Activated naive CD8-positive, alpha-beta T cell treated with anti-CD3 and anti-CD28 coated beads, Interleukin-2, amount 50 U/mL, for 24 hours (primary cell): ENCODE results near the gene CAMKK2.
"Not testable (repeated sequence)": the region's sequence is repeated elsewhere in the genome, so short reads cannot be mapped to it uniquely, and the experiment has no call there.

ENCODE experiments used
- ATAC-seq: fragments of 150-1000 bp; cut with Tn5 transposase; one replicate; pipeline ENCODE4 v1.10.0; 2021
- DNase-seq: peaks from one replicate; pipeline ENCODE4 v3.0.0; 2021
- H3K27ac Mint-ChIP-seq: one replicate; pipeline ENCODE4 v1.8.0; 2021; ENCODE audit warnings: mild to moderate bottlenecking, mixed read lengths
- H3K27me3 Mint-ChIP-seq: one replicate; pipeline ENCODE4 v1.8.0; 2021; ENCODE audit warnings: mixed read lengths
- H3K36me3 Mint-ChIP-seq: one replicate; pipeline ENCODE4 v1.8.0; 2021; ENCODE audit warnings: low read depth, mixed read lengths
- H3K4me1 Mint-ChIP-seq: one replicate; pipeline ENCODE4 v1.8.0; 2021; ENCODE audit warnings: mixed read lengths
- H3K4me3 Mint-ChIP-seq: one replicate; pipeline ENCODE4 v1.8.0; 2021; ENCODE audit warnings: mild to moderate bottlenecking, moderate library complexity, mixed read lengths
- H3K9me3 Mint-ChIP-seq: one replicate; pipeline ENCODE4 v1.8.0; 2021; ENCODE audit warnings: mixed read lengths

The CAMKK2 gene

DNA sequence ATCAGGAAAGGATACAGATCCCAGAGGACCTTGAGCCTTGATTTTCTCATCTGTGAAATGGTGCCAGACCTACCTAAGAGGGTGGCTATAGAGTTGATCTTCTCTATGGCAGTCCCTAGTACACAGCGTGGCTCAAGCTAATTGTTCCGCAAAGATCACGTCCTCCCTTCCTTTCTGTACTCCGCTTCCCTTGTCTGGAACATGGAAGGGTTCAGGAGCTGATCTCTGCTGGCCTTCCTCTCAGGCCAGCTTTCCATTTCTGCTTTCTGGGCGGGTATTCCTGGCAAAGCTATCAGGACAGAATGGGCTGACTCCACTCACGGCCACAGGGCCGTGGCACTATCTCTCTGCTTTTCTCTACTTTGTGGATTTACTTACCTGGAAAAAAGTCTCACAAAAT, 6.5 kb downstream of the CAMKK2 start:
- H3K36me3 Mint-ChIP-seq: peaks cover 16% of the 10 kb centered on the region
- no peak overlapping the region for H3K27ac Mint-ChIP-seq
- peaks cover 16% of the 10 kb centered on the region for H3K4me1 Mint-ChIP-seq

DNA sequence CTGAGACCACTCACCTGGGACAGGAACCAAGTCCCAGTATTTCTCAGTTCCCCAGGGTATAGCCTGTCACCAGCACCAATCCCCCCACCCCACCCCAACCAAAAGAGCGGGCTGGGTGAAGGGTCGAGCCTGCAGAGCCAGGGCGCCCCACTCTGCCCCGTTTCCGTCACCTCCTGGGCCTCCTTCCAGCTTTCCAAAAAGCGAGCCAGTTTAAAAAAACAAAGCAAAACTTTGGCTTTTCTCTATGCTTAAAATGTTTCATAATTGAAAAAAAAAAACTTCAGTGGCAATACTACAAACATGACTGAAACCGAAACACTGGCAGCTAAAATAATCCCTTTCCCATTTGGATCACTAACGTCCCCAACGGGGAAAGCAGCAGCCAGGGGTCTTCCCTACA, 7.5 kb downstream of the CAMKK2 start:
- H3K36me3 Mint-ChIP-seq: peaks cover 17% of the 10 kb centered on the region
- H3K27me3 Mint-ChIP-seq: no peaks in the 10 kb centered on the region
- H3K27ac Mint-ChIP-seq: no peak overlapping the region
- ATAC-seq (no peak), DNase-seq (no peak)
- no peak overlapping the region for H3K4me3 Mint-ChIP-seq
- H3K4me1 Mint-ChIP-seq: peaks cover 9% of the 10 kb centered on the region
- no peaks in the 10 kb centered on the region for H3K9me3 Mint-ChIP-seq

More for the DNA sequence above, 6.5 kb downstream of the CAMKK2 start:
- H3K9me3 Mint-ChIP-seq: no peaks in the 10 kb centered on the region
- H3K4me3 Mint-ChIP-seq: no peak overlapping the region
- DNase-seq: no peak
- ATAC-seq: no peak
- H3K27me3 Mint-ChIP-seq: no peaks in the 10 kb centered on the region

DNA sequence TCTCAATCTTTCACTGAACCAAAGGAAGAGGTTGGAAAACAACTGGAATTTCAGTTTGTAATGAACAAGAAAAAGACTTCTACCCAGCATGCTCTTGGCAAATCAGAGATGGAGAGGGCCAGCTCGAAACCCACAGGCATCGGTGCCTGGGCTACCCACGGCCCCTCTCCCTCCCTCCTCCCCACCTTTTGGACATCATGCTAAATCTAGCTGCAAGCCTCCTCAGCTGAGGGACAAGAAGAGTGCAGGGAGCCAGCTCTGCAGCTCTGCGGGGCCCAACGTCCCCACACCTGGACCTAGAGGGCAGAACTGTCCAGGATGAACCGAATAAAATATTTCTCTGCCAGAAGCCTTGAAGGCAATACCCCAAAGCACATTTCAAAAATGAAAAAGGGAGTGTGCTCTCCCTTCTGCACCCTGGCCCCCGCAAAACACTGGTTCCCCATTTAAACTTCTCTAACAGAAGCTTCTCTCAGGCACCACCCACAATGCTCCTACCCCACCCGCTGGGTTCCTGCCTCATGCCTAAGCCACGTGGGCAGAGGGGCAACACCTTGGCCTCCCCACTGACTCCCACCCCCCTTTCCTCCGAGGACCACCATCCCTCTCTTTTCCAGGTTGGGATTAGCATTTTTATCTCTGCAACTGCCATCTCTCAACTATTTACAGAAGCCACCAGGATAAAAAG, 8.2 kb downstream of the CAMKK2 start:
- Mint-ChIP-seq H3K4me1 (peaks cover 9% of the 10 kb centered on the region), H3K4me3 (no peak overlapping the region), H3K27ac (no peak overlapping the region), H3K27me3 (no peaks in the 10 kb centered on the region), H3K36me3 (peaks cover 19% of the 10 kb centered on the region), H3K9me3 (no peaks in the 10 kb centered on the region)
- no peak for DNase-seq
- ATAC-seq: no peak

DNA sequence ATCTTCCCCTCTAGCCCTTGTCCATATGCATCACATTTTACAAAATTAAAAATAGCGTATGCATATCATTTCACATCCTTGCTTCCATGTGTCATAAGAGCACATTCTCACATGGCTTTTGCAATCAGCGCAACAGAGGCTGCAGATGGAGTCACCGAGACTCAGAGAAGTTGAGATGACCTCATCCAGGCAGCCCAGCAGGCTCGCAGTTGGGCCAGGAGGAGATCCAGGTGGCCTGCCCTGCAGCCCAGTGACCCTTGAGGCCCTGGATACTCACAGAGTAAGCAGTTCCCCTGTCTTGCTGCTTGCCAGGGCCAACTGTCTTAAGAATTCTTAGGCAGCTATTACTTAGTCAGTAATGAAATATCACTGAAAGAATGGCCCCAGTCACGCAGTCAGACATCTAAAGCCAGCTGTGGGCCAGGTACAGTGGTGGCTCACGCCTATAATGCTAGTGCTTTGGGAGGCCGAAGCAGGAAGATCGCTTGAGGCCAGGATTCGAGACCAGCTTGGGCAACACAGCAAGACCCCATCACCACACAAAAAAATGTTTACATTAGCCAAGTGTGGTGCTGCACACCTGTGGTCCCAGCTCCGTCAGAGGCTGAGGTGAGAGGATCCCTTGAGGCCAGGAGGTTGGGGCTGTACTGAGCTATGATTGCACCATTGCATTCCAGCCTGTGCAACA, 9.1 kb downstream of the CAMKK2 start:
- no peak for ATAC-seq
- H3K9me3 Mint-ChIP-seq: no peaks in the 10 kb centered on the region
- no peaks in the 10 kb centered on the region for H3K27me3 Mint-ChIP-seq
- no peak overlapping the region for H3K4me3 Mint-ChIP-seq
- H3K36me3 Mint-ChIP-seq: peaks cover 16% of the 10 kb centered on the region
- DNase-seq: no peak
- H3K4me1 Mint-ChIP-seq: peaks cover 8% of the 10 kb centered on the region
- no peak overlapping the region for H3K27ac Mint-ChIP-seq

DNA sequence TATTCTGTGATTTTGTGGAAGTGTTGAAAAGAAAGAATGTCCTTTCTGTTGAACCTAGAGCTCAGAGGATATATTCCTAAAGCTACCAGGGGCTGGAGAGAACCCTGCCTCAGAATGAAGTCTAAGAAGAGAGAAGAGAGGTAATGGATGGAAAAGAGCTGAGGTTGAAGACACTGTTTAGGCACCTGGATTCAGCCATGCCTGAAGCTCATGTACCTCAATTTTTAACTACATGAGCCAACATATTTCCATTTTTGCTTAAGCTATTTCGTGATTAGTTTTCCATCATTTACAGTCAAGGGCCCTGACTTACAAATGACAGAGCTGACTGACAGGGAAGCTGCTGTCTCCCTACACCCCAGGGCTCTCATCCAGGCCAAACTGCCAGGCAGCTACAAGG, 10.7 kb downstream of the CAMKK2 start:
- H3K36me3 Mint-ChIP-seq: peaks cover 8% of the 10 kb centered on the region
- peaks cover 7% of the 10 kb centered on the region for H3K4me1 Mint-ChIP-seq
- no peak overlapping the region for H3K4me3 Mint-ChIP-seq
- no peak overlapping the region for H3K27ac Mint-ChIP-seq
- H3K27me3 Mint-ChIP-seq: no peaks in the 10 kb centered on the region
- ATAC-seq (no peak), DNase-seq (no peak)
- no peaks in the 10 kb centered on the region for H3K9me3 Mint-ChIP-seq

DNA sequence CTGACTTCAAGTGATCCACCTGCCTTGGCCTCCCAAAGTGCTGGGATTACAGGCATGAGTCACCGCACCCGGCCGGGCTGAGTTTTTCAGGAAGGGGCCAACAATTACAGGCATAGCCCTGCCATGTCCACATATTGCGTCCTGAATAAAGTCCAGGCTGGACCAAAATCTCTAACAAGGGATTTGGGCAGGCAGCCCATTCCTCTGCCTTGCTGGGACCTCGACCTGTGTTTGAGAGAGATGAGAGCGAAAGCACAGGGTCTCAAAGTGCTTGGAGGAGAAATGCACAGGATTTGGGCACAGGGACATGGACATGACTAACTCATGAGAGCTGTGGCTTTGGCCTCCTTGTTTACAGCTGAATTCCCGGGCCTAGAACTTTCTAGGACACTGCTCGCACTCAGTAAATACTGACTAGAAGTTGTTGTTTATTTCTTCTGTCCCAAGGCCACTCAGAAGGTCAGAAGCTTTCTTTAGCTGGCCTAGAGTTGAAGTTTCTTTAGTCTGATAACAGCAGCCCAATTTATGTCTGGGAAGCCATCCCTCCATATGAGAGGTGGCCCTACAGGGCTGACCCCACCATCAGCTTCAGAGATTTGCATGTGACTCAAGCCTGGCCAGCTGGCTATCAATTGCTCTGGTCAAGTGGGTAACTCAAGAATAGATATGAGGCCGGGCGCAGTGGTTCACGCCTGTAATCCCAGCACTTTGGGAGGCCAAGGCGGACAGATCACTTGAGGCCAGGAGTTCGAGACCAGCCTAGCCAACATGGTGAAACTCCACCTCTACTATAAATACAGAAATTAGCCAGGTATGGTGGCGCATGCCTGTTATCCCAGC, 11.7 kb downstream of the CAMKK2 start:
- no peak for ATAC-seq
- H3K27ac Mint-ChIP-seq: no peak overlapping the region
- peaks cover 5% of the 10 kb centered on the region for H3K36me3 Mint-ChIP-seq
- DNase-seq: no peak
- H3K9me3 Mint-ChIP-seq: no peaks in the 10 kb centered on the region
- no peak overlapping the region for H3K4me3 Mint-ChIP-seq
- no peaks in the 10 kb centered on the region for H3K27me3 Mint-ChIP-seq
- peaks cover 7% of the 10 kb centered on the region for H3K4me1 Mint-ChIP-seq

DNA sequence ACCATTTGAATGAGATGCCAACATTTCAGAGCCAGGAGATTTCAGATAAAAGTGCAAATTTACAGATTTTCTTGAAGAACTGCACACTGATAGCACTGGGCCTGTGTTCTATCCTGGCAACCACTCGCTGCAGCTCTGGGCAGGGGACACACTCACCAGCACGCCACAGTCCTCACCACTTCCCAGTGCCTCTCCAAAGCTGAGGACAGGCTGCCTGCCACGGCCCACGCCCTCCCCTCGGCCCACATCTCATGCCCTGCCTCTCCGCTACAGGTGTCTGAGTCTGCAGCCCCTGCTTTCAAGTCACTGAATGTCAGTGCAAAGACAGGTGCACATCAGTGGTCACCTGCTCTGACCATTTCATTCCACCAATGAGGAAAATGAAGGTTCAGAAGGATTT, 12.7 kb downstream of the CAMKK2 start:
- H3K27me3 Mint-ChIP-seq: no peaks in the 10 kb centered on the region
- H3K4me1 Mint-ChIP-seq: peaks cover 3% of the 10 kb centered on the region
- no peaks in the 10 kb centered on the region for H3K9me3 Mint-ChIP-seq
- DNase-seq (no peak), ATAC-seq (no peak)
- H3K36me3 Mint-ChIP-seq: peaks cover 5% of the 10 kb centered on the region
- no peak overlapping the region for H3K4me3 Mint-ChIP-seq
- H3K27ac Mint-ChIP-seq: no peak overlapping the region

DNA sequence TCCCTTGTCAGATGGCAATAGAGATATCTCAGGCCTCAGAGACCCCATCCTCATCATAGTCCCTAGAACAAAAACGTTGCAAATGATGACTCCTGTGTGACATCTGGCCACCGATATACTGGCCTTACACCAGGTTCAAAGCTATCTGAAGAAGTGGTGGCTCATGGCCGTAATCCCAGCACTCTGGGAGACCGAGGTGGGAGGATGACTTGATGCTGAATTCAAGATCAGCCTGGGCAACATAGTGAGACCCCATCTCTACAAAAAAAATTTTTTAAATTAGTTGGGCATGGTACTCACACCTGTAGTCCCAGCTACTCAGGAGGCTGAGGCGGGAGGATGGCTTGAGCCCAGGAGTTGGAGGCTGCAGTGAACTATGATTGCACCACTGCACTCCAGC, 13.1 kb downstream of the CAMKK2 start:
- DNase-seq: no peak
- Mint-ChIP-seq H3K4me3 (no peak overlapping the region), H3K4me1 (peaks cover 2% of the 10 kb centered on the region), H3K27me3 (no peaks in the 10 kb centered on the region), H3K27ac (no peak overlapping the region), H3K9me3 (no peaks in the 10 kb centered on the region), H3K36me3 (peaks cover 9% of the 10 kb centered on the region)
- ATAC-seq: no peak

DNA sequence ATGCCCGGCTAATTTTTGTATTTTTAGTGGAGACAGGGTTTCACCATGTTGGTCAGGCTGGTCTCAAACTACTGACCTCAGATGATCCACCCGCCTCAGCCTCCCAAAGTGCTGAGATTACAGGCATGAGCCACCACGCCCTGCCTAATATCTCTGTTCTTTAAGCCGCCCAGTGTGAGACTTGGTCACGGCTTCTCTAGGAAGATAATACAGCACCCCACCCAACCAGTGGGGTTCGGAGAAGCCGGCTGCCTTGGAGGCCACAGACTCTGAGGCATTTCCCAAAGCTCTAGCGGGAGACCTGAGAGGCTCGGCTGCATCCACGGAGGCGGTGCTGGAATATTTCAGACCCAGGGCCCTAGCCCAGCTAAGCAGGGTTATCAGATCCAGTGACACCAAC, 13.6 kb downstream of the CAMKK2 start:
- H3K4me1 Mint-ChIP-seq, DNase-seq, H3K27ac Mint-ChIP-seq, ATAC-seq, H3K9me3 Mint-ChIP-seq, H3K4me3 Mint-ChIP-seq, H3K27me3 Mint-ChIP-seq: not testable (repeated sequence)
- peaks cover 13% of the 10 kb centered on the region for H3K36me3 Mint-ChIP-seq

DNA sequence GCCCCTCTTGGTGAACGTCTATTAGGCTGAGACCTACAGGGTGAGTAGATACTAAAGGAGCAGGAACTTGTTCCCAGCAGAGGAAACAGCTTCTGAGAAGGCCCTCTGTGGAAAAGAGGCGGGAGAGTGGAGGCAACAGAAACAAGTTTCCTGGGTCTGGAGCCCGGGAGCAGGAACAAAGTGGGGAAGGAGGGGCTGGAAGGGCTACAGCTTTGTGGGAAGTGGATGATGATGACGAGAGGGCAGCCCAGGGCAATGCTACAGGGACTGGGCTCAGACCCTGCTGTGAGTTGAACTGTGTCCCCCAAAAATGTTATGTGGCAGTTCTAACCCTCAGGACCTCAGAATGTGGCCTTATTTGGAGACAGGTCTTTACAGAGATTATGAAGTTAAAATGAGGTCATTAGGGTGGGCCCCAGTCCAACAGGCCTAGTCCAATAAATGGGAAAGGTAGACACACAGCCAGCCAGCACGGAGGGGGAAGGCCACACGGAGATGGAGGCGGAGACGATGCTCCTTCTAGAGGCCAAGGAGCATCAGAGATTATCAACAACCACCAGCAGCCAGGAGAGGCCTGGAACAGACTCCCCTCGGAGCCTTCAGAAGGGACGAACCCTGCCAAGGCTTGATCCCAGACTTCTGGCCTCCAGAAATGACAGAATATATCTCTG, 14.3 kb downstream of the CAMKK2 start:
- Mint-ChIP-seq H3K4me3 (no peak overlapping the region), H3K36me3 (peaks cover 17% of the 10 kb centered on the region), H3K4me1 (peaks cover 3% of the 10 kb centered on the region), H3K9me3 (no peaks in the 10 kb centered on the region), H3K27ac (no peak overlapping the region), H3K27me3 (no peaks in the 10 kb centered on the region)
- no peak for ATAC-seq
- DNase-seq: no peak

DNA sequence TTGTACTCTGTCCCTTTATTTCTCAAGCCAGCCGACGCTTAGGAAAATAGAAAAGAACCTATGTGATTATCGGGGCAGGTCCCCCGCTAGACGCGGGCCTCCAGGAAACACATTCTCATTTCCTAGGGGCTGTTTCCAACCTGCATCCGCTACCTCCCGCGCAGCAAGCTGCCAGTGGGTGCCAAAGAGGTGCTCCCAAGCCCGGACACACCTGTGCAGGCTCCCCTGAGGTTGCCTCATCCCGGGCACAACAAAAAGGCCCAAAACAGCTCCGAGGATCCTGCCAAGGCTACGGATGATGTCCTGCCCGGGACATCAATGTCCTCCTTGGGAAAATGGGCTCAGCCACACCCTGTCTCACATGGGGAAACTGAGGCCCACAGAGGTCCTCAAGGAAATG, 15.4 kb downstream of the CAMKK2 start:
- H3K36me3 Mint-ChIP-seq: peaks cover 20% of the 10 kb centered on the region
- ATAC-seq, DNase-seq, H3K9me3 Mint-ChIP-seq, H3K27me3 Mint-ChIP-seq, H3K4me1 Mint-ChIP-seq, H3K4me3 Mint-ChIP-seq, H3K27ac Mint-ChIP-seq: not testable (repeated sequence)

DNA sequence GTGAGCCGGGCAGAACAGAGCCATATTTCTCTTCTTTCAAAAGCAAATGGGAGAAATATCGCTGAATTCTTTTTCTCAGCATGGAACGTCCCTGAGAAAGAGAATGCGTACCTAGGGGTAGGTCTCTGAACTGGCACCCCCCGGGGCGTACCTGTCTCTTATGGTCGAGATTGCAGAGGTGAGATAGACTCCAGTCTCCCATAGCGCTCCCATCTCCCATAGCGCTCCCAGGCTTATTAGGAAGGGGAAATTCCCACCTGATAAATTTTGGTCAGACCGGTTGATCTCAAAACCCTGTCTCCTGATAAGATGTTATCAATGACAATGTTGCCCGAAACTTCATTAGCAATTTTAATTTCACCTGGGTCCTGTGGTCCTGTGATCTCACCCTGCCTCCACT, 16.0 kb downstream of the CAMKK2 start:
- ATAC-seq, DNase-seq, H3K9me3 Mint-ChIP-seq, H3K27ac Mint-ChIP-seq, H3K27me3 Mint-ChIP-seq, H3K4me3 Mint-ChIP-seq, H3K4me1 Mint-ChIP-seq: not testable (repeated sequence)
- peaks cover 21% of the 10 kb centered on the region for H3K36me3 Mint-ChIP-seq

DNA sequence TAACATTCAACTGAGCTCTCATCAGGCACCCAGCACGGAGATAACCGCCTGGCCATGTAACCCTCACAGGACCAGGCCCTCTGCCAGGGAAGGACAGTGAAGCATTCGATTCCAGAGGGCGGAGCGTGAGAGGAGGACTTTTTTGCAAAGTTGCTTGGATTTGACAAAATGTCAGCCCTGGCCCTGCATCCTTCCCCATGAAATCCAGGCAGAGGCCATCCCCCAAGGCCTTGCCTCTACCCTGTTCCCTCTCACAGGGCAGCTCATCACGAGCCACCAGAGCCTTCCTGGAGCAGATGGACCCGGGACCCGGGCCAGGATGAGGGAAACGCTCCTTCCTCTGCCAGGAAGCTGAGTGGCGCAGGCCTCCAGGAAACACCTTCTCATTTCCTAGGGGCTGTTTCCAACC, 17.0 kb downstream of the CAMKK2 start:
- H3K9me3 Mint-ChIP-seq: no peaks in the 10 kb centered on the region
- DNase-seq (no peak), ATAC-seq (no peak)
- no peak overlapping the region for H3K4me3 Mint-ChIP-seq
- H3K27me3 Mint-ChIP-seq: no peaks in the 10 kb centered on the region
- peaks cover 21% of the 10 kb centered on the region for H3K36me3 Mint-ChIP-seq
- H3K4me1 Mint-ChIP-seq: peaks cover 8% of the 10 kb centered on the region
- no peak overlapping the region for H3K27ac Mint-ChIP-seq

DNA sequence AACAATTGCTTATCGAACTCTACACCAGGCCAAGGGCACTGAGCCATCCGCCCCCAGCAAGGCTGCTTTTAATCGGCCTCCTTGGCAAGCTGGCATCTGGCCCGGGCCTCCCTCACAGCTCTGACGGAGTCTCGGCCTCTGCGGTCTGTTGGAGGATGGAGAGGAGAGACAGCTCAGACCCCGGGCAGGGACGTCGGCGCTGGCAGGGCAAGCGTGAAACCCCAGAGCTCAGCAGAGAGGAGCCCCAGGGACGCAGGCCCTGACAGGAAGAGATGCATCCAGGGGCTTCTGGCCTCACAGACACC, 17.5 kb downstream of the CAMKK2 start:
- ATAC-seq (no peak), DNase-seq (no peak)
- Mint-ChIP-seq H3K4me1 (peaks cover 8% of the 10 kb centered on the region), H3K36me3 (peaks cover 20% of the 10 kb centered on the region), H3K4me3 (no peak overlapping the region), H3K27ac (no peak overlapping the region), H3K9me3 (no peaks in the 10 kb centered on the region), H3K27me3 (no peaks in the 10 kb centered on the region)
